HepG2 (cell line): ENCODE data around the gene SAMD10. TPM values are rescaled to one million over a fixed set of nuclear protein-coding genes. Genes with fewer than 3 reads are reported as not detected.
A peak's percentile ranks its signal among the peaks of the same experiment; 100 is the strongest.

Source experiments
- ARNT2 ChIP-seq: sonication (generic); formaldehyde crosslinking; IDR thresholded peaks from 2 replicates; pipeline ENCODE4 v1.8.0; 2022; ENCODE audit warnings: mild to moderate bottlenecking, low read depth, missing genetic modification reagents, moderate library complexity
- CEBPB ChIP-seq: IDR thresholded peaks from 2 replicates; pipeline ENCODE4 v1.6.1; 2011; ENCODE audit warnings: low read depth, low read length, improper control_type of control experiment, borderline replicate concordance
- DR1 ChIP-seq: sonication (generic); formaldehyde crosslinking; IDR thresholded peaks from 2 replicates; pipeline ENCODE4 v1.8.0; 2021; ENCODE audit warnings: mild to moderate bottlenecking, missing genetic modification reagents, inconsistent platforms
- FLYWCH1 ChIP-seq: sonication (generic); formaldehyde crosslinking; IDR thresholded peaks from 2 replicates; pipeline ENCODE4 v1.8.1; 2023; ENCODE audit warnings: mild to moderate bottlenecking, missing genetic modification reagents
- GABPB1 ChIP-seq: IDR thresholded peaks from 2 replicates; pipeline ENCODE4 v1.6.1; 2016; ENCODE audit warnings: mild to moderate bottlenecking, missing genetic modification reagents, moderate library complexity, missing compliant biosample characterization
- GFI1 ChIP-seq: sonication (generic); formaldehyde crosslinking; IDR thresholded peaks from 2 replicates; pipeline ENCODE4 v1.5.0; 2020; ENCODE audit warnings: missing genetic modification reagents, mild to moderate bottlenecking, borderline replicate concordance
- KMT2A ChIP-seq: sonication (generic); formaldehyde crosslinking; IDR thresholded peaks from 2 replicates; pipeline ENCODE4 v1.4.0; 2020; ENCODE audit warnings: missing genetic modification reagents
- MXD3 ChIP-seq: IDR thresholded peaks from 2 replicates; pipeline ENCODE4 v1.6.1; 2016; ENCODE audit warnings: mild to moderate bottlenecking, missing biosample characterization, missing genetic modification reagents
- MZF1 ChIP-seq: sonication (generic); formaldehyde crosslinking; IDR thresholded peaks from 2 replicates; pipeline ENCODE4 v1.8.1; 2023; ENCODE audit warnings: mild to moderate bottlenecking, missing genetic modification reagents, borderline replicate concordance
- NCOA2 ChIP-seq: sonication (generic); formaldehyde crosslinking; IDR thresholded peaks from 2 replicates; pipeline ENCODE4 v1.8.0; 2022; ENCODE audit warnings: inconsistent platforms
- NFIC ChIP-seq: IDR thresholded peaks from 2 replicates; pipeline ENCODE4 v1.6.1; 2012; ENCODE audit warnings: mild to moderate bottlenecking, low read length, inconsistent platforms
- TEAD3 ChIP-seq: optimal IDR thresholded peaks from 2 replicates; pipeline ENCODE3; 2016; ENCODE audit warnings: borderline replicate concordance
- ZNF260 ChIP-seq: sonication (generic); formaldehyde crosslinking; IDR thresholded peaks from 2 replicates; pipeline ENCODE4 v1.4.0; 2020; ENCODE audit warnings: missing genetic modification reagents, low read depth, mild to moderate bottlenecking, borderline replicate concordance
- ZNF282 ChIP-seq: fragments of 450-650 bp; IDR thresholded peaks from 2 replicates; pipeline ENCODE4 v1.6.1; 2018; ENCODE audit not compliant: partially characterized antibody
- ZNF484 ChIP-seq: sonication (generic); formaldehyde crosslinking; IDR thresholded peaks from 2 replicates; pipeline ENCODE4 v1.5.1; 2020; ENCODE audit warnings: mild to moderate bottlenecking, low read depth, missing genetic modification reagents, borderline replicate concordance
- ZNF501 ChIP-seq: sonication (generic); formaldehyde crosslinking; IDR thresholded peaks from 2 replicates; pipeline ENCODE4 v1.5.1; 2020; ENCODE audit warnings: mild to moderate bottlenecking, moderate library complexity, missing genetic modification reagents
- ZNF577 ChIP-seq: sonication (generic); formaldehyde crosslinking; IDR thresholded peaks from 2 replicates; pipeline ENCODE4 v1.4.0; 2020; ENCODE audit warnings: mild to moderate bottlenecking, low read depth, missing genetic modification reagents, borderline replicate concordance
- ZNF580 ChIP-seq: IDR thresholded peaks from 2 replicates; pipeline ENCODE4 v1.6.1; 2016; ENCODE audit warnings: low read depth, borderline replicate concordance
- ZNF652 ChIP-seq: IDR thresholded peaks from 2 replicates; pipeline ENCODE4 v1.6.1; 2016; ENCODE audit warnings: low read depth, borderline replicate concordance
- polyA plus RNA-seq, 8 experiments: library from polyadenylated mRNA; depleted of rRNA in 3 of 8; stranded (reverse) in 7 of 8; unstranded in 1 of 8; fragments of >200 nt; fragmentation: Illumina TruSeq in 4 of 8; extraction: Trizol in 4 of 8; gene quantifications; 2 replicates each; pipeline versions ENCODE4 v1.2.1 to v1.2.3, GENCODE V29; 2011 to 2016; ENCODE audit warnings: low read depth in 4 of 8, missing spikeins in 1 of 8, mixed read lengths in 1 of 8; ENCODE audit not compliant: insufficient read depth in 1 of 8
- total RNA-seq, 5 experiments: library from RNA; depleted of rRNA; stranded (reverse); fragments of >200 nt; fragmentation: Illumina TruSeq; extraction: Trizol; gene quantifications; 2 replicates each; pipeline ENCODE4 v1.2.3, GENCODE V29; 2016; ENCODE audit warnings: low read depth in 1 of 5
- TF ChIP-seq, protein P1 (sequence below): sonication (generic); formaldehyde crosslinking; IDR thresholded peaks from 2 replicates; pipeline ENCODE4 v1.4.0; 2020; ENCODE audit warnings: mild to moderate bottlenecking, missing genetic modification reagents
- TF ChIP-seq, protein P2 (sequence below): conservative IDR thresholded peaks from 2 replicates; pipeline ENCODE4 v1.6.1; 2018; ENCODE audit warnings: missing genetic modification reagents
- TF ChIP-seq, protein P3 (sequence below): IDR thresholded peaks from 2 replicates; pipeline ENCODE4 v1.6.1; 2016; ENCODE audit warnings: missing compliant biosample characterization, missing genetic modification reagents, borderline replicate concordance
- TF ChIP-seq, protein P4 (sequence below): sonication (generic); formaldehyde crosslinking; IDR thresholded peaks from 2 replicates; pipeline ENCODE4 v1.4.0; 2020; ENCODE audit warnings: missing genetic modification reagents

Gene SAMD10
- total and polyA plus RNA-seq, 2 of the 13 experiments (the other 11 are each of a cell fraction or from before 2014, with no cell fraction given) = 6.1 to 11.0 TPM

GRCh38 chr20:63972312-63973159, 6.9 kb downstream of the SAMD10 start (continued):
- TF ChIP-seq GABPB1 (CRISPR knock-in tag) (peak; percentile 59), NFIC (no peak), ZNF652 (CRISPR knock-in tag) (no peak), NCOA2 (CRISPR knock-in tag) (no peak), CEBPB (no peak), FLYWCH1 (CRISPR knock-in tag) (no peak), KMT2A (CRISPR knock-in tag) (no peak), ZNF260 (CRISPR knock-in tag) (no peak), ARNT2 (CRISPR knock-in tag) (no peak), MXD3 (CRISPR knock-in tag) (peak; percentile 21; the same call in 1 of the 2 replicates), ZNF282 (no peak), TEAD3 (CRISPR knock-in tag) (peak; percentile 43), DR1 (CRISPR knock-in tag) (no peak), ZNF501 (CRISPR knock-in tag) (no peak; the same call in 1 of the 2 replicates), ZNF580 (CRISPR knock-in tag) (no peak), MZF1 (no peak), ZNF577 (CRISPR knock-in tag) (0 out of 2 replicates have a peak, but pooled peaks have one; percentile 18), ZNF484 (CRISPR knock-in tag) (no peak), GFI1 (CRISPR knock-in tag) (no peak)
- TF ChIP-seq, protein P1, sequence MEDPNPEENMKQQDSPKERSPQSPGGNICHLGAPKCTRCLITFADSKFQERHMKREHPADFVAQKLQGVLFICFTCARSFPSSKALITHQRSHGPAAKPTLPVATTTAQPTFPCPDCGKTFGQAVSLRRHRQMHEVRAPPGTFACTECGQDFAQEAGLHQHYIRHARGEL (CRISPR knock-in tag) = no peak
- TF ChIP-seq, protein P2, sequence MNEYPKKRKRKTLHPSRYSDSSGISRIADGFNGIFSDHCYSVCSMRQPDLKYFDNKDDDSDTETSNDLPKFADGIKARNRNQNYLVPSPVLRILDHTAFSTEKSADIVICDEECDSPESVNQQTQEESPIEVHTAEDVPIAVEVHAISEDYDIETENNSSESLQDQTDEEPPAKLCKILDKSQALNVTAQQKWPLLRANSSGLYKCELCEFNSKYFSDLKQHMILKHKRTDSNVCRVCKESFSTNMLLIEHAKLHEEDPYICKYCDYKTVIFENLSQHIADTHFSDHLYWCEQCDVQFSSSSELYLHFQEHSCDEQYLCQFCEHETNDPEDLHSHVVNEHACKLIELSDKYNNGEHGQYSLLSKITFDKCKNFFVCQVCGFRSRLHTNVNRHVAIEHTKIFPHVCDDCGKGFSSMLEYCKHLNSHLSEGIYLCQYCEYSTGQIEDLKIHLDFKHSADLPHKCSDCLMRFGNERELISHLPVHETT (CRISPR knock-in tag) = no peak
- TF ChIP-seq, protein P3, sequence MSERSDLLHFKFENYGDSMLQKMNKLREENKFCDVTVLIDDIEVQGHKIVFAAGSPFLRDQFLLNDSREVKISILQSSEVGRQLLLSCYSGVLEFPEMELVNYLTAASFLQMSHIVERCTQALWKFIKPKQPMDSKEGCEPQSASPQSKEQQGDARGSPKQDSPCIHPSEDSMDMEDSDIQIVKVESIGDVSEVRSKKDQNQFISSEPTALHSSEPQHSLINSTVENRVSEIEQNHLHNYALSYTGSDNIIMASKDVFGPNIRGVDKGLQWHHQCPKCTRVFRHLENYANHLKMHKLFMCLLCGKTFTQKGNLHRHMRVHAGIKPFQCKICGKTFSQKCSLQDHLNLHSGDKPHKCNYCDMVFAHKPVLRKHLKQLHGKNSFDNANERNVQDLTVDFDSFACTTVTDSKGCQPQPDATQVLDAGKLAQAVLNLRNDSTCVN (CRISPR knock-in tag) = peak; percentile 33; the same call in 1 of the 2 replicates
- TF ChIP-seq, protein P4, sequence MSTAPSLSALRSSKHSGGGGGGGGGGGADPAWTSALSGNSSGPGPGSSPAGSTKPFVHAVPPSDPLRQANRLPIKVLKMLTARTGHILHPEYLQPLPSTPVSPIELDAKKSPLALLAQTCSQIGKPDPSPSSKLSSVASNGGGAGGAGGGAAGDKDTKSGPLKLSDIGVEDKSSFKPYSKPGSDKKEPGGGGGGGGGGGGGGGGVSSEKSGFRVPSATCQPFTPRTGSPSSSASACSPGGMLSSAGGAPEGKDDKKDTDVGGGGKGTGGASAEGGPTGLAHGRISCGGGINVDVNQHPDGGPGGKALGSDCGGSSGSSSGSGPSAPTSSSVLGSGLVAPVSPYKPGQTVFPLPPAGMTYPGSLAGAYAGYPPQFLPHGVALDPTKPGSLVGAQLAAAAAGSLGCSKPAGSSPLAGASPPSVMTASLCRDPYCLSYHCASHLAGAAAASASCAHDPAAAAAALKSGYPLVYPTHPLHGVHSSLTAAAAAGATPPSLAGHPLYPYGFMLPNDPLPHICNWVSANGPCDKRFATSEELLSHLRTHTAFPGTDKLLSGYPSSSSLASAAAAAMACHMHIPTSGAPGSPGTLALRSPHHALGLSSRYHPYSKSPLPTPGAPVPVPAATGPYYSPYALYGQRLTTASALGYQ (CRISPR knock-in tag) = no peak
